AG09319 (cell line): ENCODE data around the gene IRS1.

Experiments
- DNase-seq: peaks from one replicate; pipeline ENCODE4 v3.0.0-alpha.2; 2010; ENCODE audit warnings: low read depth; ENCODE audit errors: extremely low read depth
- TF ChIP-seq, protein P1 (sequence below): IDR thresholded peaks from 2 replicates; pipeline ENCODE4 v1.5.1; 2011; ENCODE audit warnings: low read depth, mild to moderate bottlenecking, inconsistent platforms, low read length, moderate library complexity

IRS1 gene

GRCh38 chr2:226760412-226761194, 39.0 kb downstream of the IRS1 start:
- TF ChIP-seq, protein P1, sequence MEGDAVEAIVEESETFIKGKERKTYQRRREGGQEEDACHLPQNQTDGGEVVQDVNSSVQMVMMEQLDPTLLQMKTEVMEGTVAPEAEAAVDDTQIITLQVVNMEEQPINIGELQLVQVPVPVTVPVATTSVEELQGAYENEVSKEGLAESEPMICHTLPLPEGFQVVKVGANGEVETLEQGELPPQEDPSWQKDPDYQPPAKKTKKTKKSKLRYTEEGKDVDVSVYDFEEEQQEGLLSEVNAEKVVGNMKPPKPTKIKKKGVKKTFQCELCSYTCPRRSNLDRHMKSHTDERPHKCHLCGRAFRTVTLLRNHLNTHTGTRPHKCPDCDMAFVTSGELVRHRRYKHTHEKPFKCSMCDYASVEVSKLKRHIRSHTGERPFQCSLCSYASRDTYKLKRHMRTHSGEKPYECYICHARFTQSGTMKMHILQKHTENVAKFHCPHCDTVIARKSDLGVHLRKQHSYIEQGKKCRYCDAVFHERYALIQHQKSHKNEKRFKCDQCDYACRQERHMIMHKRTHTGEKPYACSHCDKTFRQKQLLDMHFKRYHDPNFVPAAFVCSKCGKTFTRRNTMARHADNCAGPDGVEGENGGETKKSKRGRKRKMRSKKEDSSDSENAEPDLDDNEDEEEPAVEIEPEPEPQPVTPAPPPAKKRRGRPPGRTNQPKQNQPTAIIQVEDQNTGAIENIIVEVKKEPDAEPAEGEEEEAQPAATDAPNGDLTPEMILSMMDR, result no peak
- peak; percentile 61 for DNase-seq

DNA sequence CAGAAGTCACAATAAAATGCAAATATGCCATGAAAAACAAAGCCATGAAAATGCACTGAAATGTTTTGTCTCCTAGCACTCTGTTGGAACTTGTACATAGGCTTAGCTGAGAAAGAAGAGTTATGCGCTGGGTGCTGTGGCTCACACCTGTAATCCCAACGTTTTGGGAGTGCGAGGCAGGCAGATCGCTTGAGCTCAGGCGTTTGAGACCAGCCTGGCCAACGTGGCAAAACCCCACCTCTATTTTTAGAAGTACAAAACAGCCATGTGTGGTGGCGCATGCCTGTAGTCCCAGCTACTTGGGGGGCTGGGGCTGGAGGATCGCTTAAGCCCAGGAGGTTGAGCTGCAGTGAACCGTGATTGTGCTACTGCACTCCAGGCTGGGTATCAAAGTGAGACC, 39.9 kb downstream of the IRS1 start:
- TF ChIP-seq, protein P1, result no peak

DNA sequence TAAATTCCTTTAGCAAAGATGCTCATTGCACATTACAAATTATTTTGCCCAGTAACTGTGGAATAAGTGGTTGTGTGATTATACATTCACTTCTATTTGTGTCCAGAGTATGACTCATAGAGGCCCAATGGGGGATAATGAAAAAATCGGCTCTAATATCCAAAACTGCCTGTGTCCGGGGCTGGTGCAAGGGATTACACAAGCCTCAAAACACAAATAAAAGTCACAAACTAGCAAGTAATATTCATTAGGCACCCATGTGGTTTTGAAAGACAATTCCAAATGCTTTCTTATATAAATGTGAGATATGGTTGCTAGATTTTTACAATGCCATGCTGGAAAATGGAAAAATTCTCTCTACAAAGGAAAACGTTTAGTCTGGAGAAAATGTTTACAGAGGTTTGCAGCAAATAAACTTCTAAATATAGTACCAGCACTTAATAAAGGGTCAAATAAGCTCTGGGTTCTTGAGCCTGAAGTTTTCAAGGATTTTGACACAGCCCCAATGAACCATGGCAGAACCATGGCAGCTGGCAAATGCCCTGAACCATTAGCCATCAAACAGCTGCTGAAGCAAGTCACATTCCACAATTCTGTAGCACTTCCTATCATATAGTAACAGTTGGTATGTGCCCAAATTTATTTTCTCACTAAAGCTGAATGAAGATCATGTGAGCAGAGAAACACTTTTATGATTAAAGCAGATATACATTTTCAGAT, 40.5 kb downstream of the IRS1 start:
- DNase-seq, result no peak
- TF ChIP-seq, protein P1, result no peak

More for the DNA sequence above, 39.9 kb downstream of the IRS1 start:
- no peak for DNase-seq

- TF ChIP-seq, protein P1, result no peak
- DNase-seq, result no peak
Measured at GRCh38 chr2:226756131-226756530, 43.5 kb downstream of the IRS1 start.

- DNase-seq, result no peak
- TF ChIP-seq, protein P1, result no peak
Measured at GRCh38 chr2:226755631-226756030, 44.0 kb downstream of the IRS1 start.

DNA sequence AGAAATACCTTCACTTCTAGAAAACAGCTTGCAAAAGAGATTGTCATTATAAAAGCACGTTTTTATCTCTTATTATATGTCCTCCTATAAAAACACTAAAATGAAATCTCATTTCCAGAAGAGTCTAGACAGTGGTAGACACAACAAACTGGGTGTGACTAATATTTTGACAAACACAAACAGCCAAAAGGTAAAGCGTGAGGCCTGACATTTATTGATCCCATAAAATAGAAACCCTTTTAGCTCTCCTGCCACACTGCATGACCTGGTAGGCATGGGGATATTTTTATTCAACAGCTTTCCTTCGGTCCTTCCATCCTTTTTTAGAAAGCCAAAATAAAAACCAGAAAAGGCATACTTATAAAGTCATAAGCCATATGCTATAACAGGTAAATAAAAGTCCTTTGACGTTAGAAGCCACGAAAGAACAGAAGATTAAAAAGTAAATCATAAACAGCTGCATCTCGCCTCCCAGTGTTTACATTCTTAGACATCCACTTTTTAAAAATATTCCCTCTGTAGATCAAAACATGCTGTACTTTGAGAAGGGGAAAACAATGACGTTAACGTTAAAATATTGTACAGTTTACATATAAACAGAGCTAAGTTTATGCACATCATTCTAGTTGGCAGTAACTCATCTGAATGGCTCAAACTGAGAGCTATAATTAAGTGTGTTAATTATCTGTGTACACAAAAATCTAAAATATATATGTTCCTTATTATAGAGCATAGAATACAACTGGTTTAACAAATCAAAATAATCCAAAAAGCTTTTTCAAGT, 44.6 kb downstream of the IRS1 start:
- TF ChIP-seq, protein P1, result no peak
- peak; percentile 52 for DNase-seq
